Measurements from ENCODE around the gene OPN1LW.

DNA sequence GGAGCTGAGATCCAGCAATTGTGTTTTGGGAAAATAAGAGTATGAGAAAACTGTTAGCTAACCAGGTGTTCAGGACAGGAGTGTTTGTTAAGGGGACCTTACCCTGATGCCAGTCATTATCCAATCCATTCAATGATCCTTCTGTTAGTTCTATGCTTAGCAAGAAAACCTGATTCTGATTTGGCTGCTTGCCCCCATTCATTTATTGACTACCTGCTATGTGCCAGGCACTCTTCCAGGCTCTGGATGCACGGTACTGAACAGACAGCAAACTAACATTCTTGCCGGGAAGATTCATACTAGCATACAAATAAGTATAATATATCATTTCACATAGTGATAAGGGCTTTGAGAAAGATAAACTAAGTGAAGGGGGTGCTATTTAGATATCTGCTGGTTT is 45.5 kb upstream of the OPN1LW start:
- TF ChIP-seq POLR2A (IDR thresholded peaks at IDR 0.05; ENCODE audit: control extremely low read depth in 1 of 2, low read depth in 2 of 2, low read length in 2 of 2) (no peak), RFX5 (IDR thresholded peaks at IDR 0.05; ENCODE audit: borderline replicate concordance, low read depth, low read length) (no peak), CTCF (IDR thresholded peaks at IDR 0.05; ENCODE audit: control extremely low read depth in 1 of 3, insufficient read depth in 1 of 3, low read depth in 1 of 3, low read length in 3 of 3) (no peak), SUZ12 (IDR thresholded peaks at IDR 0.05; ENCODE audit: low read length) (no peak), TCF12 (IDR thresholded peaks at IDR 0.05; ENCODE audit: low read depth, low read length) (no peak), EZH2 (IDR thresholded peaks at IDR 0.05; ENCODE audit: low read depth, low read length, severe bottlenecking) (no peak), JUN (IDR thresholded peaks at IDR 0.05; ENCODE audit: low read depth, low read length) (no peak)

Data from H1 (cell line).